ENCODE data around the gene TMEM168.

GRCh38 chr7:112790586-112791003, 402 bp upstream of the TMEM168 start:
- TF ChIP-seq CTCF (conservative IDR thresholded peaks at IDR 0.05 in 1 of 2, IDR thresholded peaks at IDR 0.05 in 1 of 2; ENCODE audit: extremely low read depth in 1 of 2, insufficient read depth in 1 of 2, low read depth in 1 of 2, low read length in 2 of 2): no peak
- TF ChIP-seq EZH2 (IDR thresholded peaks at IDR 0.05; ENCODE audit: borderline replicate concordance, low read length): no peak

Measured in mammary epithelial cell (primary cell).